Panc1 (cell line): ENCODE data around the gene MPDU1.

Experiments
- REST ChIP-seq, 2 experiments: IDR thresholded peaks; 2 replicates each; pipeline ENCODE4 v1.6.1; 2011 to 2012; ENCODE audit warnings: low read depth in 2 of 2, control low read depth in 1 of 2, low read length in 1 of 2, mild to moderate bottlenecking in 1 of 2, moderate library complexity in 1 of 2; ENCODE audit not compliant: insufficient read depth in 1 of 2
- TCF7L2 ChIP-seq: IDR thresholded peaks from 2 replicates; pipeline ENCODE4 v1.6.1; 2011; ENCODE audit warnings: mild to moderate bottlenecking, low read depth, low read length, inconsistent platforms
- TF ChIP-seq, protein P1 (sequence below): fragments of 450-650 bp; IDR thresholded peaks from 2 replicates; pipeline ENCODE4 v1.5.1; 2017; ENCODE audit warnings: mild to moderate bottlenecking

GRCh38 chr17:7575959-7576358, 7.7 kb upstream of the MPDU1 start:
- TF ChIP-seq REST (IDR thresholded peaks at IDR 0.05; ENCODE audit: insufficient read depth in 1 of 2, low read depth in 2 of 2, low read length in 1 of 2): no peak
- TF ChIP-seq, protein P1, sequence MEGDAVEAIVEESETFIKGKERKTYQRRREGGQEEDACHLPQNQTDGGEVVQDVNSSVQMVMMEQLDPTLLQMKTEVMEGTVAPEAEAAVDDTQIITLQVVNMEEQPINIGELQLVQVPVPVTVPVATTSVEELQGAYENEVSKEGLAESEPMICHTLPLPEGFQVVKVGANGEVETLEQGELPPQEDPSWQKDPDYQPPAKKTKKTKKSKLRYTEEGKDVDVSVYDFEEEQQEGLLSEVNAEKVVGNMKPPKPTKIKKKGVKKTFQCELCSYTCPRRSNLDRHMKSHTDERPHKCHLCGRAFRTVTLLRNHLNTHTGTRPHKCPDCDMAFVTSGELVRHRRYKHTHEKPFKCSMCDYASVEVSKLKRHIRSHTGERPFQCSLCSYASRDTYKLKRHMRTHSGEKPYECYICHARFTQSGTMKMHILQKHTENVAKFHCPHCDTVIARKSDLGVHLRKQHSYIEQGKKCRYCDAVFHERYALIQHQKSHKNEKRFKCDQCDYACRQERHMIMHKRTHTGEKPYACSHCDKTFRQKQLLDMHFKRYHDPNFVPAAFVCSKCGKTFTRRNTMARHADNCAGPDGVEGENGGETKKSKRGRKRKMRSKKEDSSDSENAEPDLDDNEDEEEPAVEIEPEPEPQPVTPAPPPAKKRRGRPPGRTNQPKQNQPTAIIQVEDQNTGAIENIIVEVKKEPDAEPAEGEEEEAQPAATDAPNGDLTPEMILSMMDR: no peak
- no peak for TF ChIP-seq TCF7L2
